Mesothelial cell of epicardium (in vitro differentiated cells): ENCODE measurements around the gene UQCR10. TPM values are rescaled to one million over a fixed set of nuclear protein-coding genes. Genes with fewer than 3 reads are reported as not detected.
A peak's percentile ranks its signal among the peaks of the same experiment; 100 is the strongest.

Experiments
- DNase-seq, 2 experiments: peaks; one replicate each; pipeline ENCODE4 v3.0.0; 2021; ENCODE audit warnings: low spot score in 2 of 2; ENCODE audit not compliant: unreplicated experiment in 2 of 2
- H3K27ac Mint-ChIP-seq: 2 replicates; pipeline ENCODE4 v1.8.0; 2021; ENCODE audit warnings: mixed read lengths
- H3K27me3 Mint-ChIP-seq: 2 replicates; pipeline ENCODE4 v1.8.0; 2021; ENCODE audit warnings: low read depth, mixed read lengths
- H3K36me3 Mint-ChIP-seq: 2 replicates; pipeline ENCODE4 v1.8.0; 2021; ENCODE audit warnings: mixed read lengths
- H3K4me1 Mint-ChIP-seq: 2 replicates; pipeline ENCODE4 v1.8.0; 2021; ENCODE audit warnings: mixed read lengths
- H3K4me3 Mint-ChIP-seq: 2 replicates; pipeline ENCODE4 v1.8.0; 2021; ENCODE audit warnings: mild to moderate bottlenecking, moderate library complexity, mixed read lengths
- H3K9me3 Mint-ChIP-seq: 2 replicates; pipeline ENCODE4 v1.8.0; 2021; ENCODE audit warnings: mixed read lengths
- total RNA-seq: library from RNA; stranded (reverse); gene quantifications from 3 replicates; pipeline ENCODE4 v1.2.1, GENCODE V29; 2021
- TF ChIP-seq, protein P1 (sequence below): fragments of 200-600 bp; sonication (generic); IDR thresholded peaks from one replicate; pipeline ENCODE4 v1.5.0; 2021; ENCODE audit warnings: antibody characterized with exemption; ENCODE audit not compliant: unreplicated experiment

Gene UQCR10
- total RNA-seq, 1 donor from 2014 or later, result 72.9 TPM

DNA sequence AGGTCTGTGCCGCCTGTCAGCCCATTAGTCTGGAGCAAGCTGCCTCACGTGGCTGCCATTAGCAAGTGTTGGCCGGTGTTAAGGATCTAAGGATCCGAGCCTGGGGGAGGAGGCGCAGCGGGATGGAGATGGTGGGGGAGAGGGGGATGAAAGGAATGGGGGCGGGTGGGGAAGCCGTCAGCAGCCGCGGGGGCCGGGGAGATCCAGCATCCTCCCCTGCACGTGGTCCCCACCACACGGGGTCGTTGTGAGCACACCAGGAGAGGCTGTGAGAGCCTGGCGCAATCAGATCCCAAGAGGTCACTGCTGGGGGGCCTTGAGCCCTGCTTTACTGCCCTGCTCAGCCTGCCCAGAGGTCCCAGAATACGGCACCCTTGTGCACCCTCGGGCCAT is 40.0 kb upstream of the UQCR10 start:
- H3K36me3 Mint-ChIP-seq, result peaks cover 3% of the 10 kb centered on the region
- no peak overlapping the region for H3K4me3 Mint-ChIP-seq
- DNase-seq, result peak in 1 of 2 experiments; percentile 45
- no peak overlapping the region for H3K27ac Mint-ChIP-seq
- H3K9me3 Mint-ChIP-seq, result no peaks in the 10 kb centered on the region
- H3K4me1 Mint-ChIP-seq, result peaks cover 2% of the 10 kb centered on the region
- TF ChIP-seq, protein P1, sequence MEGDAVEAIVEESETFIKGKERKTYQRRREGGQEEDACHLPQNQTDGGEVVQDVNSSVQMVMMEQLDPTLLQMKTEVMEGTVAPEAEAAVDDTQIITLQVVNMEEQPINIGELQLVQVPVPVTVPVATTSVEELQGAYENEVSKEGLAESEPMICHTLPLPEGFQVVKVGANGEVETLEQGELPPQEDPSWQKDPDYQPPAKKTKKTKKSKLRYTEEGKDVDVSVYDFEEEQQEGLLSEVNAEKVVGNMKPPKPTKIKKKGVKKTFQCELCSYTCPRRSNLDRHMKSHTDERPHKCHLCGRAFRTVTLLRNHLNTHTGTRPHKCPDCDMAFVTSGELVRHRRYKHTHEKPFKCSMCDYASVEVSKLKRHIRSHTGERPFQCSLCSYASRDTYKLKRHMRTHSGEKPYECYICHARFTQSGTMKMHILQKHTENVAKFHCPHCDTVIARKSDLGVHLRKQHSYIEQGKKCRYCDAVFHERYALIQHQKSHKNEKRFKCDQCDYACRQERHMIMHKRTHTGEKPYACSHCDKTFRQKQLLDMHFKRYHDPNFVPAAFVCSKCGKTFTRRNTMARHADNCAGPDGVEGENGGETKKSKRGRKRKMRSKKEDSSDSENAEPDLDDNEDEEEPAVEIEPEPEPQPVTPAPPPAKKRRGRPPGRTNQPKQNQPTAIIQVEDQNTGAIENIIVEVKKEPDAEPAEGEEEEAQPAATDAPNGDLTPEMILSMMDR, result no peak
- peaks cover 45% of the 10 kb centered on the region for H3K27me3 Mint-ChIP-seq

DNA sequence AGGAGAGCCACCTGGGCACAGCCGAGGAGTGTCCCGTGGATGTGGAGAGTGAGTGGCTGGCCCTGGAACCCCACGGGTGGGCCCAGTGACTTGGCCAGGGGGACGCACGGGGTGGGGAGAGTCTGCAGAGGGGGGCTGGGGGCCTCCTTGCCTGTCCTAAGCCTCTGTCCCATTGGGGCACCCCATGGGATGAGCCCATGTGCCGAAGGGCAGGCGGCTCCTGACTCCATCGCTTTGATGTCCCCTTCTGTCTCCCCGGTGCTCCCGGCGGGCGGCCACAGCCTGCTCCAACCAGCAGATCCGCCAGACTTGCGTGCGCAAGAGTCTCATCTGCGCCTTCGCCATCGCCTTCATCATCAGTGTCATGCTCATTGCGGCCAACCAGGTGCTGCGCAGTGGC is 38.0 kb upstream of the UQCR10 start:
- no peak overlapping the region for H3K27ac Mint-ChIP-seq
- H3K27me3 Mint-ChIP-seq, result peaks cover 25% of the 10 kb centered on the region
- DNase-seq, result no peak
- TF ChIP-seq, protein P1, result no peak
- H3K4me1 Mint-ChIP-seq, result peaks cover 5% of the 10 kb centered on the region
- H3K36me3 Mint-ChIP-seq, result peaks cover 6% of the 10 kb centered on the region
- no peak overlapping the region for H3K4me3 Mint-ChIP-seq
- H3K9me3 Mint-ChIP-seq, result no peaks in the 10 kb centered on the region

DNA sequence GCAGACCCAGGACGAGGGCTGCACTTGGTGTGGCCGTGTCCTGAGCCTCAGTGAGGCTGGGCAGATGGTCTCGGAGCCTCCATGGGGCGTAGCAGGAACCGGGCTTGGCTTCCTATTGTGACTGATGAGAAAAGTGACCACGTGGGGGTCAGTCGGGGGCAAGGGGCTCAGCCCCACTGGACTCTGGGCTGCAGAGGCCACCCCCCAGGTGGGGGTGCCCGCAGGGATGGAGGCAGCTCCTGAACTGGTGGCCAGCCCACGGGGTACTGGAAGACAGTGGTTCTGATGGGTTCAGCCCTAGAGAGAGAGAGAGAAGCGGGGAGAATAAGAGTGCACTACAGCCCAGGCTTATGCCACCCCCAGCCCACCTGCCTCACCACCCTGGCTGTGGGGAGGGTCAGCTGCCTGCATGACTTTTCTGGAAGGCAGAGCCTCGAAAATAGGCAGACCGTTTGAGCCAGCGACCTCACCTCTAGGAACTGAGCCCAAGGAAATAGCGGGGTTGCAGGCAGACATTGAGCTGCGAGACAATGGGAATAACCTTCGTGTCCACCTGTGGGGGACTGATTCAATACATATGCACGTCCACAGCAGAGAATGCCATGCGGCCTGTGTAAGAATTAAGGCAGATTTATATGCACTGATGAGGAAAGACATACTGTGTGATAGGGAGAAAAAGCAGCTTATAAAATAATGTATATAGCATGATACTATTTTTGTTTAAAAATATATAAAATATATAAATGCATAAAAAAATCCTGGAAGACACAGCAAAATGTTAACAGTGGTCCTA is 35.9 kb upstream of the UQCR10 start:
- TF ChIP-seq, protein P1, result no peak
- peaks cover 7% of the 10 kb centered on the region for H3K4me1 Mint-ChIP-seq
- no peak for DNase-seq
- no peak overlapping the region for H3K4me3 Mint-ChIP-seq
- peaks cover 6% of the 10 kb centered on the region for H3K36me3 Mint-ChIP-seq
- no peaks in the 10 kb centered on the region for H3K9me3 Mint-ChIP-seq
- no peak overlapping the region for H3K27ac Mint-ChIP-seq
- H3K27me3 Mint-ChIP-seq, result peaks cover 9% of the 10 kb centered on the region

DNA sequence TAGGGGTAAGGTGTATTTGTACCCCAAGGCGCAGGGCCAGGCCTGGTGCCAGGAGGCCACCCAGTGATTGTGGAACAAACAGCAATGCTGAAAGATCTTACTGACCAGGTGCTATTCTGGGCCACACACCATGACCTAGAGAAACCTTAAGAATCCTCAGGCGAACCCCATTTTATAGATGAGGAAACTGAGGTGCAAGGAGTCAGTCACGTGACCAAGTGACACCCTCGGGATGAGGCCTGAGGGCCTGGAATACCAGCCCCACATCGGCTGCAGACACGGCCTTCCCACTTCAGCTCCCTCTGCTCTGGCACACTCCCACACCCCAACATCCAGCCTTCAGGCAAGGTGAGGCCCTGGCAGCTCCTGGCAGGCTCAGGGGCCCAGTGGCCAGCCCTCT is 34.3 kb upstream of the UQCR10 start:
- Mint-ChIP-seq H3K36me3 (peaks cover 6% of the 10 kb centered on the region), H3K4me3 (no peak overlapping the region), H3K4me1 (peaks cover 5% of the 10 kb centered on the region), H3K9me3 (no peaks in the 10 kb centered on the region), H3K27ac (no peak overlapping the region), H3K27me3 (no peaks in the 10 kb centered on the region)
- no peak for DNase-seq
- TF ChIP-seq, protein P1, result no peak

DNA sequence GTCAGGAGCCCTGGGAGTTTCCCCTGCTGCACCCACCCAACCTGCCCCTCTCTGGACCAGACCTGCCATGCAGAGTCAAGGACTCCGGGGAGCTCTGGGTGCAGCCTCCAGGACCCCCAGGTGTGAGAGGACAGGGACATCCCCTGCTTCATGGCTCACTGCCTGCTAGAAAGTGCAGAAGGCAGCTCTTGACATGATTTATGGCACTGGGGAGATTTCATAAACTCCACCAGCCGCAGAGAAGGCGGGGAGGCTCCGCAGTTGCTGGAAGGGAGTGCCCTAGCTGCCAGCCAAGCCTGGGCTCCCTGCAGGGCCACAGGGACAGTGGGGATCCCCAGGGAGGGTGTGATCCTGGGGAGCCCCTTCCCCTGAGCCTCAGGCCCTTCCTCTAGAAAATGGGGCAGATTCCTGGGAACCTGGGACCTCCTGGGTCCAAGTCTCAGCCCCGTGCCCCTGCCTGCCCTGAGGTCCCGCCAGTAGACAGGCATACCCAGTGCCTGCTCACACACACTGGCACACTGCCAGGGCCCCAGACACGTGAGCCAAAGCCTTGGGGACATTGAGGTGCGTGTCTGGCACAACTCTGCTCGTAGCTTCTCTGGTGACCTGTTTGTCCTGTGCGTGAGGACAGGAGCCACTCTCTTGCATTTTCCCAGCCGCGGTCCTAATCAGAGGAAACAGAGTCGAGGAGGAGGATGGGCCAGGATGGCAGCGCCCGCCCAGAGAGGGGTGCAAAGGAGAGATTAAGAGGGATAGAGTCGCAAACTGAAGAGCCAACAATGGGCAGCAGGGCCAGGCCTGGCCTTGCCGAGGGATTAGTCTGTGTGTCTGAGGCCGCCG is 33.6 kb upstream of the UQCR10 start:
- Mint-ChIP-seq H3K4me3 (no peak overlapping the region), H3K36me3 (peaks cover 6% of the 10 kb centered on the region), H3K27me3 (no peaks in the 10 kb centered on the region), H3K9me3 (no peaks in the 10 kb centered on the region), H3K27ac (no peak overlapping the region), H3K4me1 (peaks cover 5% of the 10 kb centered on the region)
- DNase-seq, result no peak
- TF ChIP-seq, protein P1, result no peak
